Stimulated activated memory B cell treated with anti-CD40 and anti-IgM and Interleukin-4, amounts not matched to agents 10 μg/mL and 1 μg/mL and 100 μg/mL, for 72 hours (primary cell): ENCODE measurements around the gene FNBP1.
"Not testable (repeated sequence)": the region's sequence is repeated elsewhere in the genome, so short reads cannot be mapped to it uniquely, and the experiment has no call there.

Experiments
- ATAC-seq: fragments of 150-1000 bp; cut with Tn5 transposase; 2 replicates; pipeline ENCODE4 v1.10.0; 2021
- H3K27ac Mint-ChIP-seq: one replicate; pipeline ENCODE4 v1.8.0; 2022; ENCODE audit warnings: mild to moderate bottlenecking, mixed read lengths
- H3K27me3 Mint-ChIP-seq: one replicate; pipeline ENCODE4 v1.8.0; 2022; ENCODE audit warnings: mixed read lengths
- H3K36me3 Mint-ChIP-seq: one replicate; pipeline ENCODE4 v1.8.0; 2022; ENCODE audit warnings: mixed read lengths
- H3K4me1 Mint-ChIP-seq: one replicate; pipeline ENCODE4 v1.8.0; 2022; ENCODE audit warnings: mixed read lengths
- H3K4me3 Mint-ChIP-seq: one replicate; pipeline ENCODE4 v1.8.0; 2022; ENCODE audit warnings: mild to moderate bottlenecking, moderate library complexity, mixed read lengths
- H3K9me3 Mint-ChIP-seq: one replicate; pipeline ENCODE4 v1.8.0; 2022; ENCODE audit warnings: mixed read lengths

FNBP1 gene

GRCh38 chr9:129899620-129900019 lies 143.4 kb downstream of the FNBP1 start:
- H3K4me3 Mint-ChIP-seq: peak overlapping the region; percentile 61
- H3K36me3 Mint-ChIP-seq: peaks cover 95% of the 10 kb centered on the region
- ATAC-seq: no peak
- H3K9me3 Mint-ChIP-seq: no peaks in the 10 kb centered on the region
- H3K27me3 Mint-ChIP-seq: no peaks in the 10 kb centered on the region
- peak overlapping the region; percentile 95 for H3K27ac Mint-ChIP-seq
- peaks cover 89% of the 10 kb centered on the region for H3K4me1 Mint-ChIP-seq

- peaks cover 91% of the 10 kb centered on the region for H3K36me3 Mint-ChIP-seq
- H3K4me3 Mint-ChIP-seq: no peak overlapping the region
Measured at GRCh38 chr9:129898185-129898584, 144.8 kb downstream of the FNBP1 start.

GRCh38 chr9:129897263-129897662 lies 145.7 kb downstream of the FNBP1 start:
- H3K4me3 Mint-ChIP-seq: peak overlapping the region; percentile 4
- H3K27me3 Mint-ChIP-seq: no peaks in the 10 kb centered on the region
- ATAC-seq: no peak
- no peaks in the 10 kb centered on the region for H3K9me3 Mint-ChIP-seq
- H3K4me1 Mint-ChIP-seq: peaks cover 89% of the 10 kb centered on the region
- peaks cover 92% of the 10 kb centered on the region for H3K36me3 Mint-ChIP-seq
- H3K27ac Mint-ChIP-seq: peak overlapping the region; percentile 95

More at GRCh38 chr9:129898185-129898584, 144.8 kb downstream of the FNBP1 start:
- Mint-ChIP-seq H3K9me3 (no peaks in the 10 kb centered on the region), H3K4me1 (peaks cover 89% of the 10 kb centered on the region), H3K27ac (peak overlapping the region; percentile 95), H3K27me3 (no peaks in the 10 kb centered on the region)
- no peak for ATAC-seq

GRCh38 chr9:129895376-129896268 lies 147.4 kb downstream of the FNBP1 start:
- H3K9me3 Mint-ChIP-seq: no peaks in the 10 kb centered on the region
- no peaks in the 10 kb centered on the region for H3K27me3 Mint-ChIP-seq
- ATAC-seq: no peak
- H3K4me1 Mint-ChIP-seq: peaks cover 89% of the 10 kb centered on the region
- H3K4me3 Mint-ChIP-seq: peak overlapping the region; percentile 4
- H3K36me3 Mint-ChIP-seq: peaks cover 92% of the 10 kb centered on the region
- H3K27ac Mint-ChIP-seq: peak overlapping the region; percentile 97

- Mint-ChIP-seq H3K36me3 (peaks cover 92% of the 10 kb centered on the region), H3K27ac (peak overlapping the region; percentile 97)
- no peak for ATAC-seq
Measured at GRCh38 chr9:129894120-129894823, 148.7 kb downstream of the FNBP1 start.

GRCh38 chr9:129891569-129891968 lies 151.4 kb downstream of the FNBP1 start:
- H3K27me3 Mint-ChIP-seq: no peaks in the 10 kb centered on the region
- H3K27ac Mint-ChIP-seq: peak overlapping the region; percentile 97
- H3K9me3 Mint-ChIP-seq: peaks cover 3% of the 10 kb centered on the region
- peak overlapping the region; percentile 52 for H3K4me3 Mint-ChIP-seq
- peaks cover 73% of the 10 kb centered on the region for H3K36me3 Mint-ChIP-seq
- H3K4me1 Mint-ChIP-seq: peaks cover 91% of the 10 kb centered on the region
- no peak for ATAC-seq

More at GRCh38 chr9:129894120-129894823, 148.7 kb downstream of the FNBP1 start:
- peak overlapping the region; percentile 23 for H3K4me3 Mint-ChIP-seq
- peaks cover 89% of the 10 kb centered on the region for H3K4me1 Mint-ChIP-seq
- H3K9me3 Mint-ChIP-seq: peaks cover 3% of the 10 kb centered on the region
- H3K27me3 Mint-ChIP-seq: no peaks in the 10 kb centered on the region

- ATAC-seq, H3K9me3 Mint-ChIP-seq, H3K27me3 Mint-ChIP-seq: not testable (repeated sequence)
- H3K4me3 Mint-ChIP-seq: peak overlapping the region; percentile 52
- peak overlapping the region; percentile 97 for H3K27ac Mint-ChIP-seq
- peaks cover 65% of the 10 kb centered on the region for H3K36me3 Mint-ChIP-seq
- peaks cover 91% of the 10 kb centered on the region for H3K4me1 Mint-ChIP-seq
Measured at GRCh38 chr9:129890718-129891299, 152.2 kb downstream of the FNBP1 start.

- H3K4me3 Mint-ChIP-seq: peak overlapping the region; percentile 90
- no peaks in the 10 kb centered on the region for H3K27me3 Mint-ChIP-seq
- peak overlapping the region; percentile 97 for H3K27ac Mint-ChIP-seq
- H3K9me3 Mint-ChIP-seq: peaks cover 3% of the 10 kb centered on the region
- ATAC-seq: no peak
- peaks cover 94% of the 10 kb centered on the region for H3K4me1 Mint-ChIP-seq
- H3K36me3 Mint-ChIP-seq: peaks cover 62% of the 10 kb centered on the region
Measured at GRCh38 chr9:129889941-129890717, 152.9 kb downstream of the FNBP1 start.

- peak overlapping the region; percentile 97 for H3K27ac Mint-ChIP-seq
- no peaks in the 10 kb centered on the region for H3K27me3 Mint-ChIP-seq
- H3K36me3 Mint-ChIP-seq: peaks cover 62% of the 10 kb centered on the region
- peak overlapping the region; percentile 90 for H3K4me3 Mint-ChIP-seq
- ATAC-seq: no peak
- peaks cover 94% of the 10 kb centered on the region for H3K4me1 Mint-ChIP-seq
- H3K9me3 Mint-ChIP-seq: peaks cover 3% of the 10 kb centered on the region
Measured at GRCh38 chr9:129889122-129889940, 153.7 kb downstream of the FNBP1 start.

GRCh38 chr9:129888293-129889121 lies 154.5 kb downstream of the FNBP1 start:
- H3K27me3 Mint-ChIP-seq: no peaks in the 10 kb centered on the region
- peaks cover 57% of the 10 kb centered on the region for H3K36me3 Mint-ChIP-seq
- H3K27ac Mint-ChIP-seq: peak overlapping the region; percentile 97
- peak; percentile 81 for ATAC-seq
- H3K9me3 Mint-ChIP-seq: peaks cover 3% of the 10 kb centered on the region
- peaks cover 97% of the 10 kb centered on the region for H3K4me1 Mint-ChIP-seq
- H3K4me3 Mint-ChIP-seq: peak overlapping the region; percentile 90

- Mint-ChIP-seq H3K9me3 (peaks cover 3% of the 10 kb centered on the region), H3K4me1 (peaks cover 90% of the 10 kb centered on the region), H3K27ac (peak overlapping the region; percentile 97), H3K4me3 (peak overlapping the region; percentile 90), H3K27me3 (no peaks in the 10 kb centered on the region), H3K36me3 (peaks cover 52% of the 10 kb centered on the region)
- peak; percentile 7 for ATAC-seq
Measured at GRCh38 chr9:129887334-129888292, 155.4 kb downstream of the FNBP1 start.
